Uterus (tissue), 2 donors: Measurements from ENCODE around the gene PIM1.

Experiments
- POLR2A ChIP-seq, 2 donors: fragments of 450-650 bp; IDR thresholded peaks; one replicate each; pipeline ENCODE4 v1.6.1; 2016; ENCODE audit warnings: antibody characterized with exemption in 2 of 2, mild to moderate bottlenecking in 1 of 2, moderate library complexity in 1 of 2
- TF ChIP-seq, protein P1 (sequence below), 4 experiments: fragments of 200-600 bp in 2 of 4; fragments of 450-650 bp in 2 of 4; sonication (generic) in 2 of 4; IDR thresholded peaks; one replicate each; pipeline ENCODE4 v1.5.1; 2016 to 2019; ENCODE audit warnings: antibody characterized with exemption in 4 of 4, mild to moderate bottlenecking in 2 of 4, moderate library complexity in 1 of 4

DNA sequence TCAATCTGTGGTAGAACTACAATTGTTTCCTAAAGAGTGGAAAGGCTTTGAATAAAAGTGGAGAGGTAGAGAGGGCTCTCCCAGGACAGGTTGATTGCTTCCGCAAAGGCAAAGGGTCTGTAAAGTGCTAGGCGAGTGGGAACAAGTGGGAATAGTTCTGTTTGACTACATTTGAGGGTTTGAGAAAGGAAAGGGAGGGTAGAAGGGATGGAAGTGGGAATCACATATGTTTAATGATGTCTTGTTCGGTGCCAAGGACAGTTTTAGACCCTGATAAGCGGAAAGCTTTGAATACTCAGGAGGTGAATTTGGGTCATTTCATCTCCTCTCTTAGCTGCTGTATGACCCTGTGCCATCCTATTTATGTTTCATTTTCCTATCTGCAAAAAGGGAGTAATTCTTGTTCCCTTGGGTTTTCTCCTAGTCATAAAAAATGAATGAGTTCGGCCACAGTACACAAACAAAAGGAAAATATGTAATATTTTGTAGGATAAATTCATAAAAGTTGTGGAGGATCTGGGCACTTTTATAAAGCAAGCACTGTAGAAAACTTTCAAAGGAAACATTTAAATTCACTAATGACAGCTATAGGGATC, 1.7 kb upstream of the PIM1 start:
- TF ChIP-seq, protein P1, sequence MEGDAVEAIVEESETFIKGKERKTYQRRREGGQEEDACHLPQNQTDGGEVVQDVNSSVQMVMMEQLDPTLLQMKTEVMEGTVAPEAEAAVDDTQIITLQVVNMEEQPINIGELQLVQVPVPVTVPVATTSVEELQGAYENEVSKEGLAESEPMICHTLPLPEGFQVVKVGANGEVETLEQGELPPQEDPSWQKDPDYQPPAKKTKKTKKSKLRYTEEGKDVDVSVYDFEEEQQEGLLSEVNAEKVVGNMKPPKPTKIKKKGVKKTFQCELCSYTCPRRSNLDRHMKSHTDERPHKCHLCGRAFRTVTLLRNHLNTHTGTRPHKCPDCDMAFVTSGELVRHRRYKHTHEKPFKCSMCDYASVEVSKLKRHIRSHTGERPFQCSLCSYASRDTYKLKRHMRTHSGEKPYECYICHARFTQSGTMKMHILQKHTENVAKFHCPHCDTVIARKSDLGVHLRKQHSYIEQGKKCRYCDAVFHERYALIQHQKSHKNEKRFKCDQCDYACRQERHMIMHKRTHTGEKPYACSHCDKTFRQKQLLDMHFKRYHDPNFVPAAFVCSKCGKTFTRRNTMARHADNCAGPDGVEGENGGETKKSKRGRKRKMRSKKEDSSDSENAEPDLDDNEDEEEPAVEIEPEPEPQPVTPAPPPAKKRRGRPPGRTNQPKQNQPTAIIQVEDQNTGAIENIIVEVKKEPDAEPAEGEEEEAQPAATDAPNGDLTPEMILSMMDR (IDR thresholded peaks at IDR 0.05), result no peak
- no peak for TF ChIP-seq POLR2A (IDR thresholded peaks at IDR 0.05)
